HepG2 (cell line): ENCODE data around the gene ANKRD60.

ENCODE experiments used
- ESRRA ChIP-seq: sonication (generic); formaldehyde crosslinking; IDR thresholded peaks from 2 replicates; pipeline ENCODE4 v1.5.1; 2020; ENCODE audit warnings: mild to moderate bottlenecking, low read depth, missing genetic modification reagents
- HDAC2 ChIP-seq: sonication (generic); formaldehyde crosslinking; IDR thresholded peaks from 2 replicates; pipeline ENCODE4 v1.4.0; 2020; ENCODE audit warnings: missing genetic modification reagents
- MTA3 ChIP-seq: sonication (generic); formaldehyde crosslinking; IDR thresholded peaks from 2 replicates; pipeline ENCODE4 v1.4.0; 2020; ENCODE audit warnings: missing genetic modification reagents
- NR2C2 ChIP-seq: sonication (generic); formaldehyde crosslinking; IDR thresholded peaks from 2 replicates; pipeline ENCODE4 v1.4.0; 2020; ENCODE audit warnings: missing genetic modification reagents, mild to moderate bottlenecking, moderate library complexity, borderline replicate concordance
- NR3C1 ChIP-seq: sonication (generic); formaldehyde crosslinking; IDR thresholded peaks from 2 replicates; pipeline ENCODE4 v1.4.0; 2020; ENCODE audit warnings: missing genetic modification reagents
- TP53 ChIP-seq: sonication (generic); formaldehyde crosslinking; conservative IDR thresholded peaks from 2 replicates; pipeline ENCODE4 v1.4.0; 2020; ENCODE audit warnings: missing genetic modification reagents
- USF2 ChIP-seq, 2 experiments: sonication (generic) in 1 of 2; formaldehyde crosslinking in 1 of 2; IDR thresholded peaks; 2 replicates each; pipeline versions ENCODE4 v1.5.1 to v1.6.1; 2011 to 2020; ENCODE audit warnings: borderline replicate concordance in 1 of 2, low read depth in 1 of 2, low read length in 1 of 2, mild to moderate bottlenecking in 1 of 2, missing genetic modification reagents in 1 of 2, moderate library complexity in 1 of 2
- ZNF318 ChIP-seq: sonication (generic); formaldehyde crosslinking; IDR thresholded peaks from 2 replicates; pipeline ENCODE4 v1.4.0; 2020; ENCODE audit warnings: mild to moderate bottlenecking, missing genetic modification reagents
- ZNF768 ChIP-seq: sonication (generic); formaldehyde crosslinking; IDR thresholded peaks from 2 replicates; pipeline ENCODE4 v1.4.0; 2020; ENCODE audit warnings: missing genetic modification reagents

GRCh38 chr20:58223358-58223941 is 5.0 kb downstream of the ANKRD60 start:
- no peak for TF ChIP-seq USF2 (IDR thresholded peaks at IDR 0.05; ENCODE audit: low read depth, low read length)
- TF ChIP-seq USF2 (CRISPR knock-in tag; IDR thresholded peaks at IDR 0.05; ENCODE audit: borderline replicate concordance), result no peak
- no peak for TF ChIP-seq NR2C2
- no peak for TF ChIP-seq HDAC2 (CRISPR knock-in tag)
- no peak for TF ChIP-seq TP53 (CRISPR knock-in tag)
- no peak for TF ChIP-seq ESRRA (CRISPR knock-in tag)
- TF ChIP-seq MTA3, result no peak
- no peak for TF ChIP-seq NR3C1
- TF ChIP-seq ZNF318 (CRISPR knock-in tag), result no peak
- no peak for TF ChIP-seq ZNF768 (CRISPR knock-in tag)
